Esophagus squamous epithelium (tissue), 4 donors: ENCODE measurements around the gene ZDHHC14.

ENCODE experiments used
- POLR2A ChIP-seq, 4 donors: fragments of 450-650 bp; IDR thresholded peaks; one replicate each; pipeline ENCODE4 v1.6.1; 2017; ENCODE audit warnings: antibody characterized with exemption in 4 of 4, mild to moderate bottlenecking in 4 of 4, moderate library complexity in 3 of 4
- TF ChIP-seq, protein P1 (sequence below), 6 experiments: fragments of 450-650 bp in 4 of 6; fragments of 200-600 bp in 2 of 6; sonication (generic) in 2 of 6; IDR thresholded peaks; one replicate each; pipeline ENCODE4 v1.5.1; 2016 to 2019; ENCODE audit warnings: antibody characterized with exemption in 6 of 6, mild to moderate bottlenecking in 4 of 6, moderate library complexity in 4 of 6

DNA sequence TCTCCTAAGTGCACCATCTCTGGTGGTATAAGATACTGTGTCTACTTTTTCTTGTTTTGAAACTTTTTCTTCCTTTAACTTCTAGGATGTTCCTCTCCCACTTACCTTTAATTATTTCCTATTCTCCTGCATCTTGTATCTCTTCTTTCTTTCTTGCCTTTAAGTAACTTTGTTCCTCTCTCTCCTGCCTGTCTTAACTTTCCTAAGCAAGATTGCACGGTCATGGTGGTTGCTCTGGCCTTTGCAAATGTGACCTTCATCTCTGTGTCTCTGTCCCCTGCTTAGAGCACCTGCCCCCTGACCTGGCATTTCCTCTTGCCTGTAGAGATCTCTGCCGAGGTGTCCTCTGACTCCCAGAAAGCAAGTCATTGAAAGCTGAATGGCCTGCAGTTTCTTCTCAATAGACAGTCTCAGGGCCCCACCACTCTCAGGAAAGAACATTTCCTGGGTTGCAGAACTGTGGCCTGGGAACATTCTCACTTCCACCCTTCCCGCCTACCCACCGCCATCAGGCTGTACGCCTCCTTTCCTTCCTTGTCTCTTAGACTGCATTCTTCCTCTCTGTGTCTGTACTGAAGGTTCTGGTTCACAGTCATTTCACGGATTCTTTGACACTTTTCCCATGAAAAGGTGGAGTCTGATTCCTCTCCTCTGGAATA lies 12.8 kb downstream of the ZDHHC14 start:
- TF ChIP-seq, protein P1, sequence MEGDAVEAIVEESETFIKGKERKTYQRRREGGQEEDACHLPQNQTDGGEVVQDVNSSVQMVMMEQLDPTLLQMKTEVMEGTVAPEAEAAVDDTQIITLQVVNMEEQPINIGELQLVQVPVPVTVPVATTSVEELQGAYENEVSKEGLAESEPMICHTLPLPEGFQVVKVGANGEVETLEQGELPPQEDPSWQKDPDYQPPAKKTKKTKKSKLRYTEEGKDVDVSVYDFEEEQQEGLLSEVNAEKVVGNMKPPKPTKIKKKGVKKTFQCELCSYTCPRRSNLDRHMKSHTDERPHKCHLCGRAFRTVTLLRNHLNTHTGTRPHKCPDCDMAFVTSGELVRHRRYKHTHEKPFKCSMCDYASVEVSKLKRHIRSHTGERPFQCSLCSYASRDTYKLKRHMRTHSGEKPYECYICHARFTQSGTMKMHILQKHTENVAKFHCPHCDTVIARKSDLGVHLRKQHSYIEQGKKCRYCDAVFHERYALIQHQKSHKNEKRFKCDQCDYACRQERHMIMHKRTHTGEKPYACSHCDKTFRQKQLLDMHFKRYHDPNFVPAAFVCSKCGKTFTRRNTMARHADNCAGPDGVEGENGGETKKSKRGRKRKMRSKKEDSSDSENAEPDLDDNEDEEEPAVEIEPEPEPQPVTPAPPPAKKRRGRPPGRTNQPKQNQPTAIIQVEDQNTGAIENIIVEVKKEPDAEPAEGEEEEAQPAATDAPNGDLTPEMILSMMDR (IDR thresholded peaks at IDR 0.05), result no peak
- TF ChIP-seq POLR2A (IDR thresholded peaks at IDR 0.05), result no peak
